GM12872 (cell line): ENCODE results near the gene NUDT19.

ENCODE experiments used
- CTCF ChIP-seq: IDR thresholded peaks from 3 replicates; pipeline ENCODE4 v1.5.1; 2011; ENCODE audit warnings: low read depth, mild to moderate bottlenecking, low read length, moderate library complexity; ENCODE audit not compliant: insufficient read depth

The NUDT19 gene

GRCh38 chr19:32688311-32688710 lies 3.3 kb upstream of the NUDT19 start:
- TF ChIP-seq CTCF = no peak

- TF ChIP-seq CTCF = no peak
Observed at GRCh38 chr19:32691952-32692726, 518 bp downstream of the NUDT19 start.

GRCh38 chr19:32692727-32693061 lies 1.1 kb downstream of the NUDT19 start:
- no peak for TF ChIP-seq CTCF

GRCh38 chr19:32702010-32702409 lies 10.4 kb downstream of the NUDT19 start:
- no peak for TF ChIP-seq CTCF

- no peak for TF ChIP-seq CTCF
Observed at GRCh38 chr19:32708457-32708856, 16.8 kb downstream of the NUDT19 start.

- TF ChIP-seq CTCF = no peak
Observed at GRCh38 chr19:32709032-32709431, 17.4 kb downstream of the NUDT19 start.

GRCh38 chr19:32711747-32712146 lies 20.1 kb downstream of the NUDT19 start:
- no peak for TF ChIP-seq CTCF
